Gastroesophageal sphincter (tissue), 3 donors: Measurements from ENCODE around the gene AQP7.

Experiments used
- POLR2AphosphoS5 ChIP-seq: sonication (generic); formaldehyde crosslinking; IDR thresholded peaks from one replicate; pipeline ENCODE4 v1.6.1; 2017; ENCODE audit warnings: antibody characterized with exemption
- TF ChIP-seq, protein P1 (sequence below), 4 experiments: fragments of 200-600 bp in 2 of 4; fragments of 450-650 bp in 2 of 4; sonication (generic) in 1 of 4; IDR thresholded peaks; one replicate each; pipeline ENCODE4 v1.5.1; 2017 to 2019; ENCODE audit warnings: antibody characterized with exemption in 4 of 4, mild to moderate bottlenecking in 2 of 4, moderate library complexity in 2 of 4

GRCh38 chr9:33443047-33443446 is 40.7 kb upstream of the AQP7 start:
- TF ChIP-seq POLR2AphosphoS5 = no peak
- TF ChIP-seq, protein P1, sequence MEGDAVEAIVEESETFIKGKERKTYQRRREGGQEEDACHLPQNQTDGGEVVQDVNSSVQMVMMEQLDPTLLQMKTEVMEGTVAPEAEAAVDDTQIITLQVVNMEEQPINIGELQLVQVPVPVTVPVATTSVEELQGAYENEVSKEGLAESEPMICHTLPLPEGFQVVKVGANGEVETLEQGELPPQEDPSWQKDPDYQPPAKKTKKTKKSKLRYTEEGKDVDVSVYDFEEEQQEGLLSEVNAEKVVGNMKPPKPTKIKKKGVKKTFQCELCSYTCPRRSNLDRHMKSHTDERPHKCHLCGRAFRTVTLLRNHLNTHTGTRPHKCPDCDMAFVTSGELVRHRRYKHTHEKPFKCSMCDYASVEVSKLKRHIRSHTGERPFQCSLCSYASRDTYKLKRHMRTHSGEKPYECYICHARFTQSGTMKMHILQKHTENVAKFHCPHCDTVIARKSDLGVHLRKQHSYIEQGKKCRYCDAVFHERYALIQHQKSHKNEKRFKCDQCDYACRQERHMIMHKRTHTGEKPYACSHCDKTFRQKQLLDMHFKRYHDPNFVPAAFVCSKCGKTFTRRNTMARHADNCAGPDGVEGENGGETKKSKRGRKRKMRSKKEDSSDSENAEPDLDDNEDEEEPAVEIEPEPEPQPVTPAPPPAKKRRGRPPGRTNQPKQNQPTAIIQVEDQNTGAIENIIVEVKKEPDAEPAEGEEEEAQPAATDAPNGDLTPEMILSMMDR (IDR thresholded peaks at IDR 0.05) = no peak
